ENCODE data around the gene BAZ1B.

DNA sequence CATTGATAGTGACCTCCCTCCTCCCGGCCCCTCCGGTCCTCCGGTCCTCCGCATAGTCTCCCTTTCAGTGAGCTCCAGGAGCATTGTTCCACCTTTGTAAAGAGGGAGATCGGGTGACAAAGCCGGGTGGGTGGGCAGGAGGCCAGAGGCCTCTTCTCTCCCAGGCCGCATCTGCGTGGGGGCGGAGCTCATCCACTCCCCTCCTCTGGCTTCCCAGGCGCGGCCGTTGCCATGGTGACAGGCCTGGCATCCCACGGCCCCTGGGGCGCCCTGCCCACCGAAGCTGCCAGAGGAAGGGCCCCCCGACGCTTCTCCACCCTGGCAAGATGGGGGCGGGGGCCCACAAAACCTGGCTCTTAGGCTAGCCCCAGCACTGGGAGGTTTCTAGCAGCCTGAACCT, 92.9 kb downstream of the BAZ1B start:
- TF ChIP-seq CTCF (conservative IDR thresholded peaks at IDR 0.05; ENCODE audit: low read length) = no peak
- no peak for TF ChIP-seq EZH2phosphoT487 (IDR thresholded peaks at IDR 0.05; ENCODE audit: borderline replicate concordance)
